Measurements from ENCODE around the gene ITGB5.

Gene ITGB5

GRCh38 chr3:124730941-124731297 lies 156.2 kb downstream of the ITGB5 start:
- DNase-seq, result no peak

GRCh38 chr3:124730129-124730940 lies 156.8 kb downstream of the ITGB5 start, which contains the start of gene UMPS:
Gene UMPS, plus strand, starts transcription at chr3:124730452. Its CDS starts 20 bp downstream, at chr3:124730472.
- peak; percentile 22 for DNase-seq

- no peak for DNase-seq
Observed at GRCh38 chr3:124722589-124722988, 164.6 kb downstream of the ITGB5 start.

DNA sequence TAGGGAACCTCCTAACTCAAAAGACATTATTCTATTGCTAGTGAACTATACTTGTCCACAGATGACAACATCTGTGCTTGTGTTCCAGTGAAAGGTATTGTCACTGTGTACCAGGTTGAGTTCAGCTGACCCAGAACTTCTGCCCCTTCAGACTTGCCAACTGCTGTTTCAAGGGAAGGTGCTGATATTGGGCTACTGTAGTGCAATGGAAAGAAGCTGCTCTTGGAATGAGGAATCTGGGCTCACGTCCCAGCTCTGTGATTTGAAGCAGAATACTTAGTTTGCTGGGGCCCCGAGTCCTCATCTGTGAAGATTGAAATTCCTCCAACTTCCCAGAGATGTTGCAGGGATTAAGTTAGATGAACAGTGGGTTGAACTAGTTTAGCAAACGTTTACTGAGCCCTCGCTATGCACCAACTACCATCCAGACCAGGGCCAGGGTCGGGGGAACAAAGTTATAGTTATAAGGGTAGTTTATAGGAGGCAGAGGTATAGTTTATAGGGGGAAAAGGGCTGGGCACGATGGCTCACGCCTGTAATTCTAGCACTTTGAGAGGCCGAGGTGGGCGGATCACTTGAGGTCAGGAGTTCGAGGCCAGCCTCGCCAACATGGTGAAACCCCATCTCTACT lies 172.8 kb downstream of the ITGB5 start:
- DNase-seq, result no peak
